Umbilical cord (tissue), 2 donors: ENCODE data around the gene FYN. TPM values are rescaled to one million over a fixed set of nuclear protein-coding genes. Genes with fewer than 3 reads are reported as not detected.

ENCODE experiments used
- DNase-seq: peaks from one replicate; pipeline ENCODE4 v3.0.0-alpha.2; 2015; ENCODE audit warnings: low spot score
- total RNA-seq: library from RNA; depleted of rRNA; stranded (reverse); fragments of >200 nt; gene quantifications from one replicate; pipeline ENCODE4 v1.2.3, GENCODE V29; 2014; ENCODE audit warnings: low replicate concordance; ENCODE audit not compliant: insufficient read depth

Gene FYN
- total RNA-seq, 1 donor from 2014 or later: 163 TPM

GRCh38 chr6:111884068-111884467 lies 10.8 kb upstream of the FYN start:
- DNase-seq: no peak

- no peak for DNase-seq
Measured at GRCh38 chr6:111880181-111880888, 7.1 kb upstream of the FYN start.

GRCh38 chr6:111875741-111876140 lies 2.5 kb upstream of the FYN start:
- no peak for DNase-seq

GRCh38 chr6:111874025-111874415 lies 768 bp upstream of the FYN start:
- DNase-seq: peak; percentile 32

DNA sequence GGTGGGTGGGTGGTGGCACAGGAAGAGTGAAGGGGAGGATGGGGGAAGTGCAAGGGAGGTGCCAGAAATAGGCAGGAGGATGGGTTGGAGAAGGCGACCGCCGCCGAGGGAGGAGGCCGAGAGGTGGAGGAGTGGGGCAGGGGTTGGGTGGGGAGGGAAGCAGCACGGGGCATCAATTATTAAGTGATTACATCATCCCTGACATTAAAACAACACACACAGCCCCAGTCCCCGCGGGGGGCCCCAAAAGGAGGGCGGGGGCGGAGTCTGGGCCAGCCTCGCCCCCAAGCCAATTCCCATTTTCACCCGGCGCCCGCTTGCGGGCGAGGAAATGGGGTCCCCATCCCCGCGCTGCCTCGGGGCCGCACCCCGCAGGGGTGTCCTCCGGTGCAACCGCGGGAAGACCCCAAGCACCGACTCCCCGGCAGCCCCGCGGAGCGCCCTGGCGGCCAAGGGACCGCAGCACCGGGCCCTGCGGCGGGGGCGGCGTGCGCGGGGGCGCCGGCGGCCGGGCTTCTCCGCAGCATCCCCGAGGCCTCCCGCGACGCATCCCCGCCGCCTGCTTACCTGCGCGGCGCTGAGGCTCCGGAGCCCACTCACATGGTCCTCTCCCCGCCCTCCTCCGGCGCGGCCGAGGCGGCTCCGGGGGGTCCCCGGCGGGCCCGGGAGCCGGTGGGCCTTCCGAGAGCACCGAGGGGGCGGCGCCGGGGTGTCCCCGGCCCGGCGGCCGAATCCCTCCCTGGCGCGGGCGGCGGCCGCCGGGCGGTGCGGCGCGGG lies 663 bp downstream of the FYN start:
- peak; percentile 65 for DNase-seq

GRCh38 chr6:111871725-111872400 lies 1.4 kb downstream of the FYN start:
- peak; percentile 71 for DNase-seq

DNA sequence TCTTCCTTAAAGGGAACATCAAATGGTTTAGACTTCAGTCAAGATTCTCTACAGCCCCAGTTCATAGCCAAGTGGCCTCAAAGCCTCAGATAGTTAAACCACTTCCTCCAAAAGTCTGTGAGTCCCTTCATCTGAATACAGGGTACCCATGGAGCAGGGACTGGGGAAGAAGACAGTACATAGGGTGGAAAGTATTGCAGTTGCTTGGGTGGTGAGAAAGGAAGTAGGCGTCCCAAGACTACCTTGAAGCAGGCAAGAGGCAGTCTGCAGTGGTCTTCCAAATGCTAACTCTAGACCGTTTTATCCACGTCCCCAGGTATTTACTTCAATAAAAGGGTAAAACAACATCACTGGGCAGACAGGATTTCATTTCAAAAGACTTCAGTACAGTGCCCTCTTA lies 2.0 kb downstream of the FYN start:
- peak; percentile 14 for DNase-seq

DNA sequence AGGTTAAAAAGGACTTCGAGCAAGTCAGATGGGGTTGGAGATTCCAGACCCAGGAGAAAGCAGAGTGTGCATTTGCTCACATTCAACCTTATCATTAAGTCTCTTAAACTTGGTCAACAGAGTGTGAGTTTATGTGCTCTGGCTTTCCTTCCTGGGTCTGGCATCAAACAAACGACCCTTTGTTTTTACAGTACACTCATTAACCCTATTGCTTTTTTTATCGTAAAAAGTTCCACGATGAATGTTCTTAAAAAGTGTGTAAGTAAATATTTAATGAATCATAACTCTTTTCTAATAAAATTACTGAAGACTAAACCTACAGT lies 2.5 kb downstream of the FYN start:
- no peak for DNase-seq

- DNase-seq: no peak
Measured at GRCh38 chr6:111870051-111870741, 3.1 kb downstream of the FYN start.

DNA sequence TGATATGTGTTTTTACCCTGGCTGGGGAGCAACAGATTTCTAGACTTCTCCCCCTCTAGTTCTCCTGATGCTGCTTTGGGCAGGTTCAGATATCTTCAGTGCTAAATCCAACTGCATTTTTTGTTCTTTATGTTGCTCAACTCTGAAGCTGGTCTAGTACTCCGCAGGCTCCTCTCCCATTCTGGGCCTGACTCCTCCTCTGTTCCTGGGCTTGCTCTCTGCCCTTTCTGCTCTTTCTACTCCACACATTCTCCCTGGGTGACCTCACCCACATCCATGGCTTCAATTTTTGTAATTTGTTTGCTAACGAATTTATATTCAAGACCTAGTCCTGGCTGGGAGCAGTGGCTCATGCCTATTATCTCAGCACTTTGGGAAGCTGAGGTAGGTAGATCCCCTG lies 6.4 kb downstream of the FYN start:
- no peak for DNase-seq

GRCh38 chr6:111865909-111866546 lies 7.2 kb downstream of the FYN start:
- DNase-seq: no peak

DNA sequence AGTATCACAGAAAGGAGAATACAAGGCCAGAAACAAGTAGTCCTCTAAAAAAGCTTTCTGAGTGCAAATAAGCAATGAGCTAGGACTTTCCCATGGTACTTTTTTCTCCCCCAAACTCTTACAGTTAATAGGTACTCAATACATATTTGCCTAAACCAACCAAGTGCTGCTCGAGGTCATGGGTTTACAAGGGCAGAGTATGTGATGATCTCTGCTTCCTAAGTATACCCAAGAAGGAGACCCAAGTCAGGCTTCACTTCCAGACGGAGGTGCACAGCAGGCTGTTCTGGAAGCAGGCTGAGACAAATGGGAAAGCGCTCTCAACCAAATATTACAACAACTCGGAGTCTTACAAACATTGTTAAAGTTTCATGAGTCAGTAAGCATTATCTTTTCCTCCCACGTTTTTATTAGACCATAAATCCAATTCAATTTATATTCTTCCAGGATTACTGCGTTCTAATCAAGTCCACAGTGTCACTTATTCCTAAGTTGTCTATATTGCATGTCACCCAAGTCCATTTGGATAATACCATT lies 8.1 kb downstream of the FYN start:
- no peak for DNase-seq

GRCh38 chr6:111864138-111865048 lies 8.9 kb downstream of the FYN start:
- no peak for DNase-seq

DNA sequence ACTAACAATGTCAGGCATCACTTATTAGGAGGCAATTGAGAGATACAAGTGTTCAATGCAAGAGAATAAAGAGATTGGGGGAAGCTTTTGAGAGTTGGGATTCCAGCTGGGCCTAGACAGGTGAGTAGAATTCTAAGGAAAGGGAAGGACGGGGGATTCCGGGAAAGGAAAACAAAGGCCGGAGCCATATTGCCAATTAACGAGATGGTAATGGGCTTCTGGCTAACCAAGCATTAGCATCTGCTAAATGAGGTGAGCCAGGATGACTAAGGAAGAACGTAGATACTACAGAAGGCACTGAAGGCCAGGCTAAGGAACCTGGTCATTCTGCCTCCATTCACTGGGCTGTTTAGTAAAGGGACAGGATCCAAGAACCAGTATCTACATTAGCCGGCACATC lies 10.5 kb downstream of the FYN start:
- DNase-seq: no peak

DNA sequence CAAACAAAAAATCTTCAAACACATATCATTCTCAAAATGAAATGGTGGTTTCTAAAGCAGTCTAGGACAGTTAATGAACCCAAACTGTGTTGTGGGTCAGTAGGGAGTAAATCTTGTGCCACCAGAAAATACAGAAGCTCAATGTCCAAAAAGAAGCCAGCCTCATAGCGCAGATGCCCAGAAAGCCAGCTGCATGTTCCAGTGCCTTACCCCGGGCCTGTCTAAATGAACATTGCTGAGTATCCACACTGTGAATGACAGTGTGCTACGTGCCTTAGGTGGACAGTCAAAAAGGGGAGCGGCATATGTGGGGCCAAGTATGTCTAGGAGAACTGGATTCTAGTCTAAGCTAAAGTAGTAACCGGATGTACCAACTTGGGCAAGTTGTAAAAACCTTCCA lies 10.9 kb downstream of the FYN start:
- DNase-seq: no peak

GRCh38 chr6:111861431-111861885 lies 11.8 kb downstream of the FYN start:
- DNase-seq: no peak

GRCh38 chr6:111858347-111858746 lies 14.9 kb downstream of the FYN start:
- DNase-seq: no peak

- DNase-seq: no peak
Measured at GRCh38 chr6:111857674-111858337, 15.4 kb downstream of the FYN start.

- no peak for DNase-seq
Measured at GRCh38 chr6:111855753-111856152, 17.5 kb downstream of the FYN start.

DNA sequence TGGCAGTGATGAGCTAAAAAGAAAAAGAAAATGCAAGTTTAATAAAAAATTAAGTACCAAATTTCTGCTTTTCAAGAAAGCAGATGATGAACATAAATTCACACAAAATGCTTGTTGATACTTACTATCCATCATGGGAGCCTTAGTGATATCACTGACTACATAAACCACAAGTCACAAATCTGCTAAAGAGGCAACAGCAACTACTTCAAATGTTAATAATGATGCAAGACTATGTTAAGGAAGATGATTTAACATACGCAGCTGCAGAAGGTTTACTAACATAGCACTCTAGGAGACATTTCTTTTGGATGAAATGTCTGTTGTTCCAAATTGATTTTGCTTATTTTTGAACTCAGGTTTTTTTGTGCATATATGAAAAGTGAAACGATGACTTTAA lies 18.6 kb downstream of the FYN start:
- DNase-seq: no peak
